HG02571 (cell line): Measurements from ENCODE around the gene RFX4.

Source experiments
- ATAC-seq: cut with Tn5 transposase; IDR thresholded peaks from one replicate; pipeline ENCODE4 v1.9.1; 2021; ENCODE audit warnings: mild to moderate bottlenecking, moderate library complexity; ENCODE audit not compliant: unreplicated experiment

RFX4 gene

GRCh38 chr12:106758349-106759110 lies 175.7 kb downstream of the RFX4 start:
- ATAC-seq = no peak

- ATAC-seq = no peak
Observed at GRCh38 chr12:106759526-106760183, 176.9 kb downstream of the RFX4 start.

DNA sequence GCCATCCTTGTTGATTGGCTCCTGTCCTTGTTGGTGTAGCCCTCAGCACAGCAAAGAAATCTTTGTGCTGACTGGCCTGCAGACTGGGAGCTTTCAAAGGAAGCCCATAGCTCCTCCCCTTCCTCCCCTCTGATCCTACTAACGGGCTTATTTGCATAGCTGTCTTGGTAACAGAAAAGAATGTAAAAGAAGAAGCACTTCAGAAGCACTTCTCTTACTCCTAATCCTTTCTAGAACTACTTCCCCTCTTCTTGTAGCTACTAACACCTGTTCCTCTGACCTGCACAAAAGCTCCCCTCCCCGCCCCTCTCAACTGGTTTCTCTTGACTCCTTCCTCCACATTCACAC lies 177.4 kb downstream of the RFX4 start:
- ATAC-seq = peak; percentile 97

DNA sequence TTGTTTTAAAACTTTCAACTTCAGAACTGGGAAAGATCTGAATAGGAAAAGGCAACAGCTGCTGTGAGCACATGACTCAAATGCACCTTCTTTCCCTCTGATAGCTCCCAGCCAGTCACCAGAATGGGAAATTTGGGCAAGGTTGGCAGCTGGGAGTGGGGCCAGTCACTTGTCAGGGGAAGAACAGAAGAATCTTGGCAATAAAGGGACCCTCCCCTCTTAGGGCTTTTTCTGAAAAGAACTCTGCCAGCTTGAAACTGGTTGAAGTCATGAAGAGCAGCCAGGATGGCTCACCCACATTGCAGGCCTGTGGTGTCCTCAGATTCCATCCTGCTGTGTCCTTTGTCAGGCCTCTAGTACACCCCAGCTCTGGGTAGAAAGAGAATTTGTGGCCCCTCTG lies 181.4 kb downstream of the RFX4 start:
- ATAC-seq = no peak

GRCh38 chr12:106764738-106765137 lies 181.9 kb downstream of the RFX4 start:
- ATAC-seq = no peak

- no peak for ATAC-seq
Observed at GRCh38 chr12:106766393-106766826, 183.6 kb downstream of the RFX4 start.

- no peak for ATAC-seq
Observed at GRCh38 chr12:106767206-106767605, 184.4 kb downstream of the RFX4 start.

DNA sequence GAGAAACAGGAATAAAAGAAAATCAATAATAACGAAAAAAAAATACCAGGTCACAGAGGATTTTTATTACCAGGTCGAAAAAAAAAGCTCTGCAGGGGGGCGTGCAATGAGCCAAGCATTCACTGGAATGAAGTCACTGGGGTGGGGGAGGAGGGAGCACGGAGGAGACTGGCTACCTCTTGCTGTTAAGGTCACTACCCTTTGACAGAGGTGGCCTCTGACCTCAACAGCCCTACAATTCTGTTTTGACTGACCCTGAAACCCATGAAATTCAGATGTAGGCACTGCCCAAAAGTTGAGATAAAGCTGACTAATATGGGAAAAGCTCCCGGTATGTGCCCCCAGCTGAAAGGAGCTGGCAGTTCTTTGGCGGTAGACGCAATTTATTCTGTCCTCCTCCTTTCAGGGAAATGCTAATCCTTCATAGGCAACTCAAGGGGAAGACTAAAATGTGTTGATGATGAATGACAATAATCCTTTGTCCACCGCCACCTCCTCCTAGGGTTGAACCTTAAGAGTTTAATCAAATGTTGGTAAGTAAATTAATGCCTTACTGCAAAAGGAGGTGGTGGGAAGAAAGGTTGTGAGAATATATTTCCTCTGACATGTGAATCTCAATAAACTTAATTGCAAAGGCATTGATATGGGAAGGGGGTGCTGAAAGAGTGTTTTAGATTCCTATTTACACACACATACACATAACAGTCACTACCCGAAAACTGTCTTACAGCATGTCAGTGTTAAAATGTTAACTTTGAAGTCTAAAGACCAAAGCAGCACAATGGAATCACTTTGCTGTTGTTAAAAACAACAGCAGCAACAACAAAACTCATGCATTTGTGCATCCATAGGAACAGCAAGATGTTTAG lies 185.4 kb downstream of the RFX4 start:
- no peak for ATAC-seq

- no peak for ATAC-seq
Observed at GRCh38 chr12:106769078-106769477, 186.3 kb downstream of the RFX4 start.

DNA sequence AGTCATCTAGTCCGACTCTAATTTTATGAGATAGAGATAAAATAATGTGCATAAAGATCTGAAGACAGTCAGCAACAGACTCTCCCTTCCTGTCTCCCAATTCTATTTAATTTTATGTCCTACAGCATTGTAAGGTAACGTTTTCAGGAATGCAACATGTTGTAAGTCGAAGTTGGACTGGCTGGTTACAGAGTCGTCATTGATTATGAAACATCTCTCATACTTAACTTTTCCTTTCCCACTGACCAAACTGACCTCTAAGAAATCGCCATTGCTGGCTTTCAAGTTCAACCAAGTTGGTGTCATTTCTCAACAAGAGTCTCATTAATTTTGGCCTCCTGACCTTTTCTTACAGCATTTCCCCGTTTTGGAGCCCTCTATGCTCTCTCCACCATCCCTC lies 186.7 kb downstream of the RFX4 start:
- ATAC-seq = no peak

GRCh38 chr12:106771425-106771824 lies 188.6 kb downstream of the RFX4 start:
- no peak for ATAC-seq

- ATAC-seq = no peak
Observed at GRCh38 chr12:106773286-106774004, 190.6 kb downstream of the RFX4 start.

GRCh38 chr12:106774005-106774807 lies 191.4 kb downstream of the RFX4 start, which contains the start of gene RIC8B:
TSS of gene RIC8B (plus strand) at chr12:106774682. CDS start at chr12:106774746, 64 bp downstream.
- ATAC-seq = peak; percentile 90

DNA sequence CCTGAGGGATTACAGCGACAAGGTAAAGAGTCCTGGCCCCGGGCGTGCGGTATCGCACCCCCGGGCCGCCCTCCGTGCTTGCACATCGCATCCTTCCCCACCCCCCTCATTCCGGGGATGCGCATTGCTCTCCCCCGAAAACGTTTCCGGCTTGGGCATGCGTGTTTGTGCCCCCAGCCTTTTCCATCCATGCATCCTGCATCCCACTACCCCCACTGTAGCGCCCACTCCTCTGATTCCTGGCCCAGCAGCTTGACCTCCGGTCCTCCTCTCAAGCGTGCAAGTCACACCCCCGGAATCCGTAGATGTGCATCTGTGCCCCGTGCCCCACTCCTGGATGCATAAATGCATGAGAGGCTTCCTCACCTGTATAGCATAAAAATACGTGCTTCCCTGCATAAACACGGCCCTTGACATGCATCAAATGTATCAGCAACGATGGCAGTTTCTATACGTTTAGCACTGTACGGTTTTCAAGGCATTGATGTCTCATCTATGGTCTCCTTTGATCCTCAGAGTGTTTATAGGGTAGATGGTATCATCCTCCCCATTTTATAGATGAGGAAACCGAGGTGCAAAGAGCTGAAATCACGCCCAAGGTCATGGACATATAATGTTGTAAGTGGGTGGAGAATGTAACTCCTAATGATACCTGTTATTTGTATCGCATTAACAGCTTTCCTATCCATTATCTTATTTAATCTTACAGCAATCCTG lies 192.2 kb downstream of the RFX4 start:
- no peak for ATAC-seq

DNA sequence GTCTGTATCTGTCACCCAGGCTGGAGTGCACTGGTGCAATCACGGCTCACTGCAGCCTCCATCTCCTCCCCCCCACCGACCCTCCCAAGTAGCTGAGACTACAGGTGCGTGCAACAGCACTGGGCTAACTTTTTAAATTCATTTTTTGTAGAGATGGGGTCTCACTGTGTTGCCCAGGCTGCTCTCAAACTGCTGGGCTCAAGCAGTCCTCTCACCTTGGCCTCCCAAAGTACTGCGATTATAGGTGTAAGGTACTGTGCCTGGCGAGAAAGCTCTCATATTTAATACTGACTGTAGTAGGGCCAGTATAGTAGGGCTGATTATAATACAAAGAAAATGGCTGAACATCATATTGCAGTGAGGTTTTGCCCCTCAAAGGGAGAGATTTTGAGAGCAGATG lies 194.1 kb downstream of the RFX4 start:
- ATAC-seq = no peak

- no peak for ATAC-seq
Observed at GRCh38 chr12:106780010-106780631, 197.3 kb downstream of the RFX4 start.

DNA sequence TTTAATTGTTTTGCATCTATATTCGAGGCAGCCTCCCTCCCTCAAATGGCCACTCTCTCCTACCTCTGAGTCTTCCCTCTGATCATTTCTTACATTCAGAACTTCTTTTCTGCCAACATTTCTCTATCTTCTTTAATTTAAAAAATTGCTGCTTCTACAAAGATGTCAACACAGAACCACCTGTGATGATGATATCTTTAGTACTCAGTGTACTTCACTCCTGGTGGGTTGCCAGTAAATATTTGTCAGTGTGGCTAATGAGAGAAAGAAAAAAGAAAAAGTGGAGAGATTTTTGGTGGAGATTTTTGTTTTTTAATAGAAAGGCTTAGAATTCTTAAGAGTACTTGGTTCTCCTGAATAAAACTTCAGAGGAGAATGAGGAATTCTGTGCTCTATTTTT lies 199.8 kb downstream of the RFX4 start:
- no peak for ATAC-seq

- no peak for ATAC-seq
Observed at GRCh38 chr12:106783515-106783914, 200.7 kb downstream of the RFX4 start.

GRCh38 chr12:106790020-106790419 lies 207.2 kb downstream of the RFX4 start:
- ATAC-seq = no peak
